Activated T-cell treated with anti-CD3 and anti-CD28 coated beads, Interleukin-2, amount 50 U/mL, for 4 hours (primary cell): ENCODE results near the gene PPP1R37. TPM values are rescaled to one million over a fixed set of nuclear protein-coding genes. Genes with fewer than 3 reads are reported as not detected.

Source experiments
- ATAC-seq, 2 donors: fragments of 200-7000 bp; cut with Tn5 transposase; one replicate each; pipeline ENCODE4 v1.10.0; 2021
- DNase-seq: peaks from one replicate; pipeline ENCODE4 v3.0.0-alpha.2; 2020
- H3K27me3 Mint-ChIP-seq: one replicate; pipeline ENCODE4 v1.8.0; 2021; ENCODE audit warnings: low read depth, mixed read lengths
- H3K36me3 Mint-ChIP-seq: one replicate; pipeline ENCODE4 v1.8.0; 2022; ENCODE audit warnings: mixed read lengths; ENCODE audit not compliant: insufficient read depth
- H3K4me1 Mint-ChIP-seq: one replicate; pipeline ENCODE4 v1.8.0; 2021; ENCODE audit warnings: low read depth, mixed read lengths
- H3K4me3 Mint-ChIP-seq: one replicate; pipeline ENCODE4 v1.8.0; 2021; ENCODE audit warnings: mild to moderate bottlenecking, moderate library complexity, mixed read lengths
- H3K9me3 Mint-ChIP-seq: one replicate; pipeline ENCODE4 v1.8.0; 2021; ENCODE audit warnings: mixed read lengths
- total RNA-seq, 3 donors: library from RNA; stranded (reverse); gene quantifications; one replicate each; pipeline ENCODE4 v1.2.1, GENCODE V29; 2021

PPP1R37 gene
- total RNA-seq, 3 donors from 2014 or later = 23.2 to 24.9 (median 24.7) TPM

DNA sequence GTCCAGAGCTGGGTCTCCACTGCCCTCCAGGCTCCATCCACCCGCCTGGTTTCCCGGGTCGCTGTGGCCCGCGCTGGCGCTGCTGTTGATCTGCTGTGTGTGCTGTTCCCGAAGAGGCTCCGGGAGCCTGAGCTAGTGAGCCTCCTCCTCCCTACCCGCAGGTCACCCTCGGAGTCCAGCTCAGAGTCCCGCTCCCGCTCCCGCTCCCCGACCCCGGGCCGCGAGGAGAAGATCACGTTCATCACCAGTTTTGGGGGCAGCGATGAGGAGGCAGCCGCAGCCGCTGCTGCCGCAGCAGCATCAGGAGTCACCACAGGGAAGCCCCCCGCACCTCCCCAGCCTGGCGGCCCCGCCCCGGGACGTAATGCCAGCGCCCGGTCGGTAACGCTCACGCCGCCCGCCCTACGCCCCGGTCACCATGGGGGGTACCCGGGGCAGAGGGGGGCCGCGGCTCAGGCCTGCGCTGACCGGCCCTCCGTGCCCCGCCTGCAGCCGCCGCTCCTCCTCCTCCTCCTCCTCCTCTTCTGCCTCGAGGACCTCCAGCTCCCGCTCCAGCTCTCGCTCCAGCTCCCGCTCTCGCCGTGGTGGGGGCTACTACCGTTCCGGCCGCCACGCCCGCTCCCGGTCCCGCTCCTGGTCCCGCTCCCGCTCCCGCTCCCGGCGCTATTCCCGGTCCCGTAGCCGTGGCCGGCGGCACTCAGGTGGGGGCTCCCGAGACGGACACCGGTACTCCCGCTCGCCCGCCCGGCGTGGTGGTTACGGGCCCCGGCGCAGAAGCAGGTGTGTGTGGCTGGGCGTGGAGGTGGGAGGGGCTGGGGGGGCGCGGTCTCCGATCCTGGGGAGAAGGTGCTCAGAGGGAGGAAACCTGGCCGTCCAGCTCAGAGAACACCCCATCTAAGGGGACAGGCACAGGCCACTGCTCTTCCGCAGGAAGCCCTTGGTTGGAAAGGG, 28.9 kb upstream of the PPP1R37 start:
- H3K27me3 Mint-ChIP-seq = no peaks in the 10 kb centered on the region
- peaks cover 4% of the 10 kb centered on the region for H3K4me1 Mint-ChIP-seq
- peaks cover 26% of the 10 kb centered on the region for H3K36me3 Mint-ChIP-seq
- DNase-seq = no peak
- ATAC-seq = no peak
- no peaks in the 10 kb centered on the region for H3K9me3 Mint-ChIP-seq
- no peak overlapping the region for H3K4me3 Mint-ChIP-seq

DNA sequence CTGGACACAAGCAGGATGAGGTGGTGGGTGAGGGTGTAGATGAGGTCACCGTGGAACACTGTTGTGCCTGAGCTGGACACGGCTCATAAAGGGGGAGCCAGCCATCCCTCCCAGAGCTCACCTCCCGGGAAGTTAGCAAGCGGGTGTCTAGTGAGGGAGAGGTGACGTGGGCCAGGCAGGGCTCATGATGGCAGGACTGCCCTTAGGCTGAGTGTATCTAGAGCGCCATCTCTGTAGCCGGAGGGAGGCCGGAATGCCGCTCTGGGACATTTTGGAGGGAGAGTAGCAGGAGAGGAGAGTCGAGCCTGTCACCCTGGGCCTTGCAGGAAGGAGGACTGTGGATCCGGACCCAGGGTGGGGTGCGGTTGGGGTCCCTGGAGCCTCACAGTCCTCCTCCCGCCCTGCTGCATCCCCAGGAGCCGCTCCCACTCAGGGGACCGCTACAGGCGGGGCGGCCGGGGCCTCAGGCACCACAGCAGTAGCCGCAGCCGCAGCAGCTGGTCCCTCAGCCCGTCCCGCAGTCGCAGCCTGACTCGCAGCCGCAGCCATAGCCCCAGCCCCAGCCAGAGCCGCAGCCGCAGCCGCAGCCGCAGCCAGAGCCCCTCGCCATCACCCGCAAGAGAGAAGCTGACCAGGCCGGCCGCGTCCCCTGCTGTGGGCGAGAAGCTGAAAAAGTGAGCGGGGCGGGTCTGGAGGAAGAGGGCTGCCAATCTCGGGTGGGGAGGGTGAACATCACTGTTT, 25.9 kb upstream of the PPP1R37 start:
- Mint-ChIP-seq H3K27me3 (no peaks in the 10 kb centered on the region), H3K9me3 (no peaks in the 10 kb centered on the region), H3K4me1 (no peaks in the 10 kb centered on the region), H3K4me3 (no peak overlapping the region), H3K36me3 (peaks cover 12% of the 10 kb centered on the region)
- no peak for ATAC-seq
- DNase-seq = no peak

DNA sequence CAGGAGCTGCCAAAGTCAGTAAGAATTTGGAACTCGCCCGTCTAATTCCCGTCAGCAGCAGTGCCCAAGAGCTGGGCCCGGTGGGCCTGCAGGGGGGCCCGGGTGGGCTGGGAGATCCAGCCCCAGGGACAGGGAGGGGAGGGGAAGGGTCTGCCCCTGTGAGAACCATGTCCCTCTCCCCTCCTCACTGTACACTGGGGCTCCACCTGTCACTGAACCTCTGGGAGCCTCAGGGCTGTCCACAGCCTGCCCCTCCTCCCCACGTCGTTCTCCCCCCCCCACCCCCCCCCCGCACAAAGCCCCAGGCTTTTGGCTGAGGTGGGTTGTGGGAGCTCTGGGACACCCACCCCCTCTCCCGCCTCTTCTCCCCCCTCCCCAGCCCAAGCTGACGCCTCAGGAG, 24.9 kb upstream of the PPP1R37 start:
- Mint-ChIP-seq H3K9me3 (no peaks in the 10 kb centered on the region), H3K36me3 (peaks cover 8% of the 10 kb centered on the region), H3K27me3 (no peaks in the 10 kb centered on the region), H3K4me1 (no peaks in the 10 kb centered on the region), H3K4me3 (no peak overlapping the region)
- DNase-seq (no peak), ATAC-seq (no peak)

DNA sequence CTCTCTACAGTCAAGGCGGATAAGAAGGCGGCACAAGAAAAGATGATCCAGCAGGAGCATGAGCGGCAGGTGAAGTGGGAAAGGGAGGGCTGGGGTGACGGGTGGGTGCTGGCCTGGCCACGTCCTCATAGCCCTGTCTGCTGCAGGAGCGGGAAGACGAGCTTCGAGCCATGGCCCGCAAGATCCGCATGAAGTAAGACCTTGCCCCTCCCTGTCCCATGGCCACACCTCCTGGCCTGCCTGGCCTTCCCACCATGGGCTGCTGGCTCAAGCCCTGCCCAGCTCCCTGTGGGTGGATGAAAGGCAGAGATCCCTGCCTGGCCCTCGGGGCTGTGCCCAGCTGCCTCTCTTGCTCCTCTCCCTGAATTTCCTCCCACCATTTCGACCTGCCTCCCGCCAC, 23.9 kb upstream of the PPP1R37 start:
- no peak for DNase-seq
- no peaks in the 10 kb centered on the region for H3K4me1 Mint-ChIP-seq
- no peak for ATAC-seq
- H3K4me3 Mint-ChIP-seq = no peak overlapping the region
- peaks cover 8% of the 10 kb centered on the region for H3K36me3 Mint-ChIP-seq
- H3K9me3 Mint-ChIP-seq = no peaks in the 10 kb centered on the region
- H3K27me3 Mint-ChIP-seq = no peaks in the 10 kb centered on the region

DNA sequence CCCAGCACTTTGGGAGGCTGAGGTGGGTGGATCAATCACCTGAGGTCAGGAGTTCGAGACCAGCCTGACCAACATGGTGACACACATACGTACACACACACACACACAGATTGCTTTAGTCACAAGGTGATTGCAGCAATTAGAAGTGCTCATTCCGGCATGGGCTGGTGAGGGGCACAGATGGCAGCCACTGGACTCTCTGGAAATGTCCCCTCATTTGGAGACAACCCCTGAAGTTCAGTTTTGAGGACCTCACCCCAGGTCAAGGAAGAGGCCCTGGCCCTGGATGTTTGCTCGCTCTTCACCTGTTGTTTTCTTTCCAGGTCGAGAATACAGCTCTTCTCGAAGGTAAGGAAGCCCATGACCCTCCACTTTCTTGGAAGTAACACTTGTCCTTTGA, 22.8 kb upstream of the PPP1R37 start:
- Mint-ChIP-seq H3K27me3 (no peaks in the 10 kb centered on the region), H3K36me3 (peaks cover 4% of the 10 kb centered on the region), H3K9me3 (no peaks in the 10 kb centered on the region), H3K4me1 (peaks cover 7% of the 10 kb centered on the region), H3K4me3 (no peak overlapping the region)
- ATAC-seq = no peak
- no peak for DNase-seq

DNA sequence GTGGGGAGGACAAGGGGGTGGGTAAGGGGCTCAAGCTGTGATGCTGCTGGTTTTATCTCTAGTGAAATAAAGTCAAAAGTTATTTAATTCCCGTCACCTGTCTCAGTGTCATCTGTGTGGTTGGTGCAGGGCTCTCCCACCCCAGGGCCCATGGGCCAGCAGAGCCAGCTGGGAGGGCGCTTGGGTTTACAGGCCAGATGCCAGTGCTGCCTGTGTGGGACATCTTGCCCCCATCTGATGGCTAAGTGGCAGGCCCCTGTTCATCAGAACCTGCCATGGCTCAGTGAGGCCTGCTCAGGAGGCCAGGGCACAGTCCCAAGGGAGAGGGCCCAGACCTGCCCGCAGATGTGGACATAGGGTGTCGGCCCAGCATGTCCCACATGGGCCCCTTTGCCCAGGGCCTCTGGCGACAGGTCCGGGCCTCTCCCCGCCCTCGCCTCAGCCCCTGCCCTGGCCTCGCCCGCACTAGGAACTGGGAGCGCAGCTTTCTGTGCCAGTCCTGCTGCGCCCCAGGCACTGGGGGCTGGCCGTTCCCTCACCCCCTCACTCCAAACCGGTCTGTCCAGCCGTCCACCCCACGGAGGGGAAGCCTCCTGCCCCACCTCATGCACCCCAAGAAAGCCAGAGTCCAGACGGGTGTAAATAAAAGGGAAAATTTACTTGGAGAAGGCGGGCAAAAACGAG, 22.0 kb upstream of the PPP1R37 start:
- Mint-ChIP-seq H3K4me3 (no peak overlapping the region), H3K9me3 (no peaks in the 10 kb centered on the region), H3K27me3 (no peaks in the 10 kb centered on the region), H3K36me3 (peaks cover 4% of the 10 kb centered on the region), H3K4me1 (peaks cover 7% of the 10 kb centered on the region)
- ATAC-seq (no peak), DNase-seq (no peak)

DNA sequence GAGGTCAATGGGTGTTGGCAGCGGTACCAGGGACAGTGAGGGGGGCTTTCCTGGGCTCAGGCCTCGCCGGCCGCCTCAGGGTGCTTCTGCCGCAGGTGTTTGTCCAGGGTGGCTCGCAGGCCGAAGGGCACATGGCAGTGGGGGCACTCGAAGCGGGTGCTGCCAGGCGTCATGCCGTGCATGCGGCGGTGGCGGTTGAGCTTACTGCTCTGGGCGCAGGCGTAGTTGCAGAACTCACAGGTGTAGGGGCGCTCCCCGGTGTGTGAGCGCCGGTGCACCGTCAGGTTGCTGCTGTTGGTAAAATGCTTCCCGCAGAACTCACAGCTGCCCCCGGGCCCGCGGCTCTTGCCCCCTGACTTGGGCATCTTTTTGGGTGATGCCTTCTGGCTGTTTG, 21.4 kb upstream of the PPP1R37 start:
- Mint-ChIP-seq H3K4me1 (peaks cover 9% of the 10 kb centered on the region), H3K9me3 (no peaks in the 10 kb centered on the region), H3K36me3 (peaks cover 4% of the 10 kb centered on the region), H3K27me3 (no peaks in the 10 kb centered on the region), H3K4me3 (no peak overlapping the region)
- DNase-seq = no peak
- ATAC-seq = no peak

DNA sequence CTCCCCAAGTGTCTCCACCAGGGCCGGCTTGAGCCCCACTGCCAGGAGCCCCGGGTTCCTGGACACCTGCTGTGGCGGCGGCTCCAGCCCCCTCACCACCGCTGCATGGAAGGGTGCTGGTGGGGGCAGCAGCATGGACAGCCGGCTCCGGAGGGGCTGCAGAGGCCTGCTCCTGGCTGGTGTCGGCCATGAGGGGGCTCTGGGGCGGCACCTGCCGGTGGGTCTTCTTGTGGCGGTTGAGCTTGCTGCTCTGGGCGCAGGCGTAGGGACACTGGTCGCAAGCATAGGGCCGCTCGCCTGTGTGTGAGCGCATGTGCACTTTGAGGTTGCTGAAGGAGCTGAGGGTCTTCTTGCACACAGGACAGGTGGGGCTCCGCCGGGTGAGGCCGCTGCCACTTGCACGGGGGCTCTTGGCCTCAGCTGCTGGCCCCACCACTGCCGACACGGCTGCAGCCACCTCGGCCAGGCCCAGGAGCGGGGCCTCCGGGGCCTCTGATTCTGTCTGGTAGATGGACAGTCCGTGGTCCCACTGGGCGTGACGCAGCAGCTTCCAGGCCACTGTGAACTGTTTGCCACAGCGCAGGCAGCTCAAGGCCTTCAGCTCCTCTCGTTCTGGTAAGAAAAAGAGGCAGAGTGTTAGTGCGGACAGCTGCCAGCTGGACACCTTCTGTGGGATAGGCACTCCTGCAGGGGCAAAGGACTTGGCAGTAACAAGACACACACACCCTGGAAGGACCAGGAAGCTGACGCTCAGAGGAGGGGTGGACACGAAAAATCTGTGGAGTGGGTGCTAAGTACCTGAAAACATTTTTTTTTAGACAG, 20.8 kb upstream of the PPP1R37 start:
- peaks cover 3% of the 10 kb centered on the region for H3K36me3 Mint-ChIP-seq
- H3K4me3 Mint-ChIP-seq = no peak overlapping the region
- peaks cover 16% of the 10 kb centered on the region for H3K4me1 Mint-ChIP-seq
- no peaks in the 10 kb centered on the region for H3K9me3 Mint-ChIP-seq
- no peaks in the 10 kb centered on the region for H3K27me3 Mint-ChIP-seq
- no peak for DNase-seq
- ATAC-seq = no peak

DNA sequence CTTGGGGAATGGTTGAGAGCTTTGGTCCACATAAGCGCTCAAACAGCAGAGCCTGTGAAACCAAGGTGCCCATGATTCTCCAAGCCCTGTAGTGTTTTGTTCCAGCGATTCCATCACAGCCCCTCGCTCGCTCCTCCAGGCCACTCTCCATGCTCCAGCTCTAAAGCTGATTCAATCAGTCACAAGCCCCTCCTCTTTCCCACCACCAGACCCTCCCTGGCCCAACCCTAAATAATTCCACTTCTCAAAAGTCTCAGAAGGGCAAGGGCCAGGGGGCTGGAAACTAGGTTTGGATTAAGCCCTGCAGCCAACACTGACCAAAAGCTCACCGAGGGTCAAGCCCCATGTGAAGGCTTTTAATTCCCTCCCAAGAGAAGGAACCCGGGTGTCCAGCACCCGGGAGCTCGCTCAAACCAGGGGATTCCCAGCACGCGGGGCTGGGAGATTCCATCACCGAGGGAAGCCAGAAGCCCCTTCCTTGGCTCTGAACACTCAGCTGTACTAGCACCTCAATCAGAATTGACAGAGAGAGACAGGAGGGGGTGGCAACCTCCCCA, 18.2 kb upstream of the PPP1R37 start:
- DNase-seq (no peak), ATAC-seq (no peak)
- H3K36me3 Mint-ChIP-seq = peaks cover 2% of the 10 kb centered on the region
- H3K27me3 Mint-ChIP-seq = no peaks in the 10 kb centered on the region
- peaks cover 34% of the 10 kb centered on the region for H3K4me1 Mint-ChIP-seq
- H3K9me3 Mint-ChIP-seq = no peaks in the 10 kb centered on the region
- H3K4me3 Mint-ChIP-seq = peak overlapping the region; percentile 65

DNA sequence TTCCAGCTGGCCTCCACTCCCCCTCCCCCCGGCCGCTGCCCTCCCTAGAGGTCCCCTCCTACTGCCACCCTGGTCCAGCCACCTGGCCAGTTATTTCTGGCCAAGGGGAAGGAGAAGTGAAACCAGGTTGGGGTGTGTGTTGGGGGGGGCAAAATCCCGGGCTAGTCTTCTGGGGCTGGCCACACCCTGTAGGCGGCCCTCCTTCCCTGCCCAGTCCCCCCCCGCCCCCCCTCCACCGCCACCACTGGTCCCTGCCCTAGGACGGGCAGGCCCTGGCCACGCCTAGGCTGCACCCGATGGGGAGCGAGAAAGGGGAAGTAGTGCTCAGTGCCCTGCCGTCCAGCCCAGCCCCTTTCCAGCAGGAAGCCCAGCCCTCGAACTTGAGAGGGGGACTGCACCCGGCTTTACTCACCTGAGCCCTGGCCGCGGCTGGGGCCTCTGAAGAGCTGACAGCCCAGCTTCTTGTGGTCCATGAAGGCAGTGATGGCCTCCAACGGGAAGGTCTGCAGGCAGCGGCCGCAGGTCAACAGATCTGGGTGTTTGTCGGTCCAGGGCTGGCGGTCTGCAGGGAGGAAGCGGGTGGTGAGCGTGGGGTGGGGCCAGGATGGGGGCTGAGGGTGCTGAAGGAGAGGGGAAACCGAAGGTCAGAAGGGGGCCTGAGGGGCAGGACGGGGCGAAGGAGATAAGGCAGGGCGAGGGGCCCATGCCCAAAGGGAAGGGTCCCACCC, 17.5 kb upstream of the PPP1R37 start:
- Mint-ChIP-seq H3K4me1 (peaks cover 37% of the 10 kb centered on the region), H3K27me3 (no peaks in the 10 kb centered on the region), H3K4me3 (peak overlapping the region; percentile 81), H3K36me3 (peaks cover 2% of the 10 kb centered on the region), H3K9me3 (no peaks in the 10 kb centered on the region)
- no peak for DNase-seq
- peak in 1 of 2 donors; percentile 7 for ATAC-seq

DNA sequence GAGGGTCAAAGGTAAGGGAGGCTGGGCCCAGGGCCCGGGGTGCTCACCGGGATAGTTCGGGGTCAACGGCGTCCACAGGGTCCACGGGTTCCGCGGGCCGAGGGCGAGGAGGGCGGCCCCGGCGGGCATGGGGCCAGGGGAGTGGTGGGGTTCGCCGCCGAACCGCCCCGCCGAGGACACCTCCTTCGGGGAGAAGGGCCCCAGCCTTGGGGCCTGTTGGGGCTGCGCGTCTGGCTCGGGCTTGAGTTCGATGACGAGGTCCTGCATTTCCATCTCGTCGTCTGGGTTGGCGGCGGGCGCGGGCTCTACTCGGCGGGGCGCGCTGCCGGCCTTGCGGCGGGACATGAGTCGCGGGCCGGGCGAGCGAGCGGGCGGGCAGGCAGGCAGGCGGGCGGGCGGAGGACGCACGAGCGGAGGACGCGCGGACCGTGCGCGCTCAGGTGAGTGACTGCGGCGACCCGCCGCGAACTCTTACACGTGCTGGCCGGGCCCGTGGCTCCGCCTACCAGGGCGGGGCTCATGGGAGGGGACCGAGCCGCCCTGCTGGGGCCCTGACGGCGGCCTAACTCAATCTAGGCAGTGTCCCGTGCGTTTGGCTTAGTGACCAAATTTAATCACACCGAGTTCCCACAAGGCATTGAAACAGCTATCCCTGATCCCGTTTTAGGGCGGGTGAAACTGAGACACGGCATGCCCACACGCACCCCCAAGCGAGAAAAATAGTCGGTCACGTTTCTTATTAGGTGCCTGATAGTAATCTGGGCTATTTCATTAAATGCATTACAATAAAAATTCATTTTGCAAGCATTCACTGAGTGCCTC, 16.7 kb upstream of the PPP1R37 start, which contains the start of gene ZNF296:
Gene ZNF296 (minus strand): TSS at position 450 of the 822 bp plus-strand sequence. CDS start 105 bp downstream, at position 345.
- Mint-ChIP-seq H3K27me3 (no peaks in the 10 kb centered on the region), H3K36me3 (peaks cover 2% of the 10 kb centered on the region), H3K4me1 (peaks cover 42% of the 10 kb centered on the region), H3K9me3 (no peaks in the 10 kb centered on the region), H3K4me3 (peak within 1 kb of the TSS; percentile 81)
- DNase-seq = peak; percentile 75
- ATAC-seq = peak; percentile 77 to 80
